GM12892 (cell line): ENCODE results near the gene PDXDC1.
"Not testable (repeated sequence)": the region's sequence is repeated elsewhere in the genome, so short reads cannot be mapped to it uniquely, and the experiment has no call there.

ENCODE experiments used
- POLR2A ChIP-seq: IDR thresholded peaks from 2 replicates; pipeline ENCODE4 v1.6.1; 2011; ENCODE audit warnings: low read depth, low read length, control low read depth
- POLR2AphosphoS5 ChIP-seq: IDR thresholded peaks from 2 replicates; pipeline ENCODE4 v1.6.1; 2011; ENCODE audit warnings: low read depth, low read length, control low read depth
- TAF1 ChIP-seq: IDR thresholded peaks from 2 replicates; pipeline ENCODE4 v1.6.1; 2011; ENCODE audit warnings: low read depth, mild to moderate bottlenecking, control low read depth, low read length, borderline replicate concordance

- TF ChIP-seq POLR2A, POLR2AphosphoS5, TAF1: not testable (repeated sequence)
Measured at GRCh38 chr16:15157644-15158043, 182.8 kb downstream of the PDXDC1 start.
